Stimulated activated CD4-positive, alpha-beta T cell treated with anti-CD3 and anti-CD28 coated beads, TNF-alpha, amount 100 ng/mL, for 48 hours (primary cell): ENCODE results near the gene CCDC171.
"Not testable (repeated sequence)": the region's sequence is repeated elsewhere in the genome, so short reads cannot be mapped to it uniquely, and the experiment has no call there.

ENCODE experiments used
- DNase-seq, 3 donors: peaks; one replicate each; pipeline ENCODE4 v3.0.0-alpha.2; 2020; ENCODE audit warnings: low read depth in 3 of 3

CCDC171 gene

GRCh38 chr9:15696979-15697378 is 144.1 kb downstream of the CCDC171 start:
- no peak for DNase-seq

GRCh38 chr9:15697446-15697851 is 144.6 kb downstream of the CCDC171 start:
- DNase-seq, result no peak

- DNase-seq, result not testable (repeated sequence)
Observed at GRCh38 chr9:15699876-15700559, 147.2 kb downstream of the CCDC171 start.

- DNase-seq, result no peak
Observed at GRCh38 chr9:15707000-15707399, 154.2 kb downstream of the CCDC171 start.

GRCh38 chr9:15711531-15711930 is 158.7 kb downstream of the CCDC171 start:
- DNase-seq, result no peak

- no peak for DNase-seq
Observed at GRCh38 chr9:15711931-15712330, 159.1 kb downstream of the CCDC171 start.

- no peak for DNase-seq
Observed at GRCh38 chr9:15714746-15715145, 161.9 kb downstream of the CCDC171 start.

GRCh38 chr9:15717290-15717967 is 164.6 kb downstream of the CCDC171 start:
- DNase-seq, result no peak

DNA sequence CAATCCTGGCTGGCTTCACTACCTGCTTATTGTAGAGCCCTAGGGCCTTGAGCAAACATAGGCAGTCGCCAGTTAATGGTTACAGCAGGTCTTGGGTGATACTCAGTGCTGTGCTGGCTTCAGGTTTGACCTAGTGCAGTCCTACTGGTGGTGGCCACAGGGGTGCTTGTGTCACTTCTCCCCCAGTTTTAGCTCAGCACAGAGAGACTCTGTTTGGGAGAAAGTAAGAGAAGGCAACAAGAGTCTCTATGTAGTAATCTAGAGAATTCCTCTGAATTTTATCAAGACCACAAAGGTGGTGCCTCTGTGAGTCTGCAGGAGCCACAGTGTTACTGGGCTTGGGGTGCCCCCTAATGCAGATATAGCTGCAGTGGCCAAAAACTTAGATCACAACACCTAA is 165.6 kb downstream of the CCDC171 start:
- no peak for DNase-seq

DNA sequence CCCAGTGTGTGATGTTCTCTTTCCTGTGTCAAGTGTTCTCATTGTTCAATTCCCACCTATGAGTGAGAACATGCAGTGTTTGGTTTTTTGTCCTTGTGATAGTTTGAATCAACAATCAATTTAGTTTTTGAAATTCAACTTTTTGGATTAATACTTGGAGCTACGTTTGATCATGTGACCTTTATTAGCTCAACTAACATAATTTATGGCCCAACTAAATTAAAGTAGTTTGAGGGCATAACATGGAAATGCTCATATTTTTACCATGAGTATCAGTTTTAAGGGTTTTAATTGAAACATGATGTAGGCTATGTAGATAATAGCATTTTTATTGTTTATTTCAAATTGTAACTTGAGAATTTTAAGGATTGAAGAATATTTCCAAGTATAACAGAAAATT is 168.0 kb downstream of the CCDC171 start:
- no peak for DNase-seq

DNA sequence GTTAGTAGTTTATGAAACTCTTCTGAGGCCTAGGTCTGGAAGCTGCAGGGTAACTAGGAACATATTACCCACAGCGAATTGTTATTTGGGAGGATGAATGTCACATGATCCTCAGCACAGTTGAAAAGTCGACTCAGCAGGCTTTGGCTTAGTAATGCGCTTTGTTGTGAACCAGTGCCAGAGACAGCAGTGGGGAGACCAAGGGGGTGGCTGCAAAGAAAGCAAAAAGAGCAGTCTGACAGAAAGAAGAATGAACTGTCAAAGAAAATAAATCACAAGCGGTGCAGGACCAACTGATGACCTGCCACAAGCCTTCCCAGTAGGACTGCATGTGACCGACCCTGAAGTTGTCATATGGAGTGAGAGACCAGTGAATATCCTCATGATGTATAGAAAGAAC is 170.0 kb downstream of the CCDC171 start:
- DNase-seq, result no peak

DNA sequence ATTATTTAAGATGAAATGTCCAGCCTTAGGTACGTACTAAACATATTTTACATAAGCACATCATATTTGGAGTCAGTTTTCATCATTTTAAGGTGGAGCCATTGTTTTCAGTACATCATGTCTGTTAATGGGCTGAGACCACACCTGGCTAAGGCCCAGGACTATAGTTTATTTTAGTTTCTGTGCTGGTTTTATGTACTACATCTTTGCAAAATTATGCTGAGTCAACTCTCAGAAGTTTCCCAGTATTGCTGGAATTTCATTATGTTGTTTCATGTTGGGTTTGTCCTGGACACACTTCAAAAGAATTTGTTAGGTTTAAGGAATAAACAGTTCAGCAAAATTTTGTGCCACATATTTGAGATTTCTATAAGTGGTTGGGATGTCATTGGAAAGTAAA is 171.2 kb downstream of the CCDC171 start:
- no peak for DNase-seq

DNA sequence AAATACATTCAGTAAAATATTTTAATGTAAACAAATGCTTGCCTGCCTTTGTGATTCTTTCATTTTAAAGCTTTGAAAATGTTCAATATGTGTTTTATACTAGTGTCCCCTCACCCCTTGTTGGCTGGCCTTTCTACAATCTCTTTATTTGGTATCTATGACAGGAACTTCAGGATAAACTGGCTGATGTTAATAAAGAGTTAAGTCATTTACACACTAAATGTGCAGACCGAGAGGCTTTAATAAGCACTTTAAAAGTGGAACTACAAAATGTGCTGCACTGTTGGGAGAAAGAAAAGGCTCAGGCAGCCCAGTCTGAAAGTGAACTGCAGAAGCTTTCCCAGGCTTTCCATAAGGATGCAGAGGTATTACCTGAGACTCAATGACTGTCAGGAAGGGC is 171.8 kb downstream of the CCDC171 start:
- no peak for DNase-seq

DNA sequence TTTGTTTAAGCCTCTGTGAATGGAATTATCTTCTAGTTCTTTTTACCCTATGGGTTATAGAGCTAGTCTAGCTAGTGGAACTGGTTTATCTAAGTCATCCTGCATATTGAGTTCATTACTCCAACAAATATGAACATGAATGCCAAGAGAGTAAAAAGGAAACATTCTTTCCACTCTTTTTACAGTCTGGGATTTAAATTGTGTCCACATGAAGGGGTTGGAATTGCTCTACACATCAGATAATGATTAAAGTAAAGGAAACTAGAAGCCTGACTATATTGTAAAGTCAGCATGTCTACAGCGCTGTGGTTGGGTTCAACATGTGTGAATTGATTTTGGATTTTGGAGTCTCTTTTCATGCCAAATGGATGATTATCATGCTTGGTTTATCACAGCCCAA is 173.1 kb downstream of the CCDC171 start:
- DNase-seq, result no peak

DNA sequence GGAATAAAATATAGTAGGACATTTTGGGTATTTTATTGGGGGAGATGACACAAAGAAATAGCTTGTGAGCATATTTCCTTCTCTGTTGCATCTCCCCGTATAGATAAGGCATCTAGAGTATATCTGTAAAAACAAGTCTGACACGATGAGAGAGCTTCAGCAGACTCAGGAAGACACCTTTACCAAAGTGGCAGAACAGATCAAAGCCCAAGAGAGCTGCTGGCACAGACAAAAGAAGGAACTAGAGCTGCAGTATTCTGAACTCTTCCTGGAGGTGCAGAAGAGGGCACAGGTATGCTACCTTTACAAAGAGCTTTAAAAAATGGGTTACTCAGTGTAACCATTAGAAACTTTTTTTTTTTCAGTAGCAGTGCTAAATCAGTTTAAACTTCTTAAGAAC is 176.7 kb downstream of the CCDC171 start:
- no peak for DNase-seq

GRCh38 chr9:15735083-15735857 is 182.4 kb downstream of the CCDC171 start:
- no peak for DNase-seq

DNA sequence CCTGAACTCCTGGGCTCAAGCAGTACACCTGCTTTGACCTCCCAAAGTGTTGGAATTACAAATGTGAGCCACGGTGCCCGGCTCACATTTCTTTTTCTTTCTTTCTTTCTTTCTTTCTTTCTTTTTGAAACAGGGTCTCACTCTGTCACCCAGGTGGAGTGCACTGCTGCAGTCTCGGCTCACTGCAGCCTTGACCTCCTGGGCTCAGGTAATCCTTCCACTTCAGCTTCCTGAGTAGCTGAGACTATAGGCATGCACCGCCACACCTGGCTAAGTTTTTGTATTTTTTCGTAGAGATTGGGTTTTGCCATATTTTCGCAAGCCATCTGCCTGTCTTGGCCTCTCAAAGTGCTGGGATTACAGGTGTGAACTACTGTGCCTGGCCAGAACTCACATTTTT is 183.7 kb downstream of the CCDC171 start:
- no peak for DNase-seq

GRCh38 chr9:15738011-15738410 is 185.2 kb downstream of the CCDC171 start:
- no peak for DNase-seq

DNA sequence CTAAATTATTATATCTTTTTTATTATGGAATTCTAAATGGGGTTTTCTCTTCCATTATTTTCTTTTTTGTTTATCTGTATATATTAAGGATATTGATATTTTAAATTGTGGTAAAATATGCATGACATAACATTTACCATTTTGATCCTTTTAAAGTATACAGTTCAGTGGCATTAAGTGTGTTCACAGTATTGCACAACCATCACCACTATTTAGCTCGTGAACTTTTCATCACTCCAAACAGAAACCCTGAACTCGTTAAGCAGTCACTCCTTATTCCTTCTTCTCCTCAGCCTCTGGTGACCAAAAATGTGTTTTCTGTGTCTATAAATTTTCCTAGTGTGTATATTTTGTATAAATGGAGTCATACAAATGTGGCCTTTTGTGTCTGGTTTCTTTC is 188.2 kb downstream of the CCDC171 start:
- DNase-seq, result no peak

GRCh38 chr9:15743512-15743911 is 190.7 kb downstream of the CCDC171 start:
- DNase-seq, result no peak

- no peak for DNase-seq
Observed at GRCh38 chr9:15744196-15744595, 191.4 kb downstream of the CCDC171 start.

DNA sequence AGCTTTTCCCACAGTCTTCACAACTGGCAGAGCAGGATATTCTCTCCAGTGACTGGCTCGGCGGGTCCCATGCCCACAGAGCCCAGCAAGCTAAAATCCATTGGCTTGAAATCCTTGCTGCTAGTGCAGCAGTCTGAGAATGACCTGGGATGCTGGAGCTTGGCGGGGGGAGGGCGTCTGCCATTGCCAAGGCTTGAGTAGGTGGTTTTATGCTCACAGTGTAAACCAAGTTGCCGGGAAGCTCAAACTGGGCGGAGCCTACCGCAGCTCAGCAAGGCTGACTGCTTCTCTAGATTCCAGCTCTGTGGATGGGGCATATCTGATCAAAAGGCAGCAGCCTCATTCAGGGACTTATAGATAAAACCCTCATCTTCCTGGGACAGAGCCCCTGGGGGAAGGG is 194.1 kb downstream of the CCDC171 start:
- DNase-seq, result no peak

DNA sequence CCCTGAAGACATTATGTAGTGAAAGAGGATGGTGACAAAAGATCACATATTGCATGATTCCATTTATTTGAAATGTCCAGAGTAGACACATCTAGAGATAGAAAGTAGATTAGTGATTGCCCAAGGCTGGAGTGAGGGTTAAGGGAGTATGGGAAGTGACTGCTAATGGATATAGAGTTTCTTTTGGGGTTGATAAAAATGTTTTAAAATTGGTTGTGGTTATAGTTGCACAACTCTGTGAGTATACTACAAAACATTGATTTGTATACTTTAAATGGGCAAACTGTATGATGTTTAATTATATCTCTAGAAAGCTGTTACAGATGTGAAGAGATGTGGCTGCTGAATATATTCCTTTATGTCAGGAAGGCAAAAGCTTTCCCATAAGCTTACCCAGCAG is 202.8 kb downstream of the CCDC171 start:
- no peak for DNase-seq
